ENCODE measurements around the gene SALL1.

DNA sequence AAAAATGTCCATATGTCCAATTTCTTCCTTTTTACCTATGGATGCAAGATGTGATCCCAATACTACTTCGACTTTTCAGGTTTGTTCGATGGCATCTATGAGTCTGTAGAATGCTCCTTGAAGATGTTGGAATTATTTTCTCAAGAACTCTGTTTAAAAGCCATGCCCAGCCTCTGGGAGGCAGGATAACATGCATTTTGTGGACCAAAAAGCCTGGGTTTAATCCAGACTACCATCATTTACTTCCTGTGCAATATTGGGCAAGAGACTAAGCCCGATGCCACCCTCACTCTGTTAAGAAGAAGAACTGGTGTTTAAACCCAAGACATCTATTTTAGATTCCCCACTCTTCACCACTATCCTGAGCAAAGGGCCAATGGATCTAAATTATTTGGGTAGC, 42.8 kb upstream of the SALL1 start:
- TF ChIP-seq, protein P1, sequence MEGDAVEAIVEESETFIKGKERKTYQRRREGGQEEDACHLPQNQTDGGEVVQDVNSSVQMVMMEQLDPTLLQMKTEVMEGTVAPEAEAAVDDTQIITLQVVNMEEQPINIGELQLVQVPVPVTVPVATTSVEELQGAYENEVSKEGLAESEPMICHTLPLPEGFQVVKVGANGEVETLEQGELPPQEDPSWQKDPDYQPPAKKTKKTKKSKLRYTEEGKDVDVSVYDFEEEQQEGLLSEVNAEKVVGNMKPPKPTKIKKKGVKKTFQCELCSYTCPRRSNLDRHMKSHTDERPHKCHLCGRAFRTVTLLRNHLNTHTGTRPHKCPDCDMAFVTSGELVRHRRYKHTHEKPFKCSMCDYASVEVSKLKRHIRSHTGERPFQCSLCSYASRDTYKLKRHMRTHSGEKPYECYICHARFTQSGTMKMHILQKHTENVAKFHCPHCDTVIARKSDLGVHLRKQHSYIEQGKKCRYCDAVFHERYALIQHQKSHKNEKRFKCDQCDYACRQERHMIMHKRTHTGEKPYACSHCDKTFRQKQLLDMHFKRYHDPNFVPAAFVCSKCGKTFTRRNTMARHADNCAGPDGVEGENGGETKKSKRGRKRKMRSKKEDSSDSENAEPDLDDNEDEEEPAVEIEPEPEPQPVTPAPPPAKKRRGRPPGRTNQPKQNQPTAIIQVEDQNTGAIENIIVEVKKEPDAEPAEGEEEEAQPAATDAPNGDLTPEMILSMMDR (IDR thresholded peaks at IDR 0.05): no peak
- TF ChIP-seq POLR2A (IDR thresholded peaks at IDR 0.05): no peak

Measured in adrenal gland (tissue), 5 donors.